ENCODE data around the gene AGMO. TPM values are rescaled to one million over a fixed set of nuclear protein-coding genes. Genes with fewer than 3 reads are reported as not detected.

The AGMO gene
- total RNA-seq, 1 donor from 2014 or later: 0.34 TPM

GRCh38 chr7:15581352-15581951 lies 19.6 kb upstream of the AGMO start:
- Histone ChIP-seq H3K27me3 (ENCODE audit: insufficient read depth, low read length) (no peaks in the 10 kb centered on the region), H2AFZ (ENCODE audit: low read depth, low read length) (no peak overlapping the region), H3K4me1 (ENCODE audit: insufficient read depth, low read length) (no peaks in the 10 kb centered on the region), H3K27ac (ENCODE audit: low read depth, low read length) (no peak overlapping the region), H3K36me3 (ENCODE audit: insufficient read depth, low read length) (no peaks in the 10 kb centered on the region), H3K9ac (ENCODE audit: low read length) (no peak overlapping the region), H3K4me3 (ENCODE audit: insufficient read depth, low read depth, low read length) (no peak overlapping the region), H4K20me1 (ENCODE audit: insufficient read depth, low read length) (no peaks in the 10 kb centered on the region), H3K4me2 (ENCODE audit: low read length) (no peak overlapping the region), H3K9me3 (ENCODE audit: insufficient read depth, low read depth, low read length) (peaks cover 3% of the 10 kb centered on the region), H3K79me2 (ENCODE audit: insufficient read depth, low read length) (no peaks in the 10 kb centered on the region)
- TF ChIP-seq CTCF (IDR thresholded peaks at IDR 0.05; ENCODE audit: insufficient read depth, low read depth, low read length) (no peak), EZH2 (IDR thresholded peaks at IDR 0.05; ENCODE audit: insufficient read depth, low read length) (no peak)
- Mint-ChIP-seq H3K4me3 (ENCODE audit: unreplicated experiment) (no peak overlapping the region), H3K27me3 (ENCODE audit: low read depth, unreplicated experiment) (no peaks in the 10 kb centered on the region), H3K4me1 (ENCODE audit: low read depth, unreplicated experiment) (no peaks in the 10 kb centered on the region), H3K27ac (ENCODE audit: unreplicated experiment) (no peak overlapping the region), H3K9me3 (ENCODE audit: unreplicated experiment) (peaks cover 9% of the 10 kb centered on the region), H3K36me3 (ENCODE audit: low read depth, unreplicated experiment) (peaks cover 2% of the 10 kb centered on the region)
- DNase-seq (ENCODE audit: low read depth) (no peak), FAIRE-seq (no peak)

- H3K27ac Mint-ChIP-seq (ENCODE audit: unreplicated experiment): no peak overlapping the region
- Histone ChIP-seq H3K79me2 (ENCODE audit: insufficient read depth, low read length) (no peaks in the 10 kb centered on the region), H3K36me3 (ENCODE audit: insufficient read depth, low read length) (no peaks in the 10 kb centered on the region), H3K4me2 (ENCODE audit: low read length) (no peak overlapping the region), H3K27me3 (ENCODE audit: insufficient read depth, low read length) (no peaks in the 10 kb centered on the region), H3K9ac (ENCODE audit: low read length) (no peak overlapping the region), H3K4me1 (ENCODE audit: insufficient read depth, low read length) (no peaks in the 10 kb centered on the region), H3K9me3 (ENCODE audit: insufficient read depth, low read depth, low read length) (peaks cover 3% of the 10 kb centered on the region), H4K20me1 (ENCODE audit: insufficient read depth, low read length) (no peaks in the 10 kb centered on the region), H2AFZ (ENCODE audit: low read depth, low read length) (no peak overlapping the region), H3K4me3 (ENCODE audit: insufficient read depth, low read depth, low read length) (no peak overlapping the region), H3K27ac (ENCODE audit: low read depth, low read length) (no peak overlapping the region)
- no peaks in the 10 kb centered on the region for H3K27me3 Mint-ChIP-seq (ENCODE audit: low read depth, unreplicated experiment)
- no peak for TF ChIP-seq EZH2 (IDR thresholded peaks at IDR 0.05; ENCODE audit: insufficient read depth, low read length)
- TF ChIP-seq CTCF (IDR thresholded peaks at IDR 0.05; ENCODE audit: insufficient read depth, low read depth, low read length): no peak
- no peak for FAIRE-seq
- H3K36me3 Mint-ChIP-seq (ENCODE audit: low read depth, unreplicated experiment): peaks cover 2% of the 10 kb centered on the region
- no peak overlapping the region for H3K4me3 Mint-ChIP-seq (ENCODE audit: unreplicated experiment)
- no peaks in the 10 kb centered on the region for H3K4me1 Mint-ChIP-seq (ENCODE audit: low read depth, unreplicated experiment)
- H3K9me3 Mint-ChIP-seq (ENCODE audit: unreplicated experiment): peaks cover 9% of the 10 kb centered on the region
- no peak for DNase-seq (ENCODE audit: low read depth)
Observed at GRCh38 chr7:15580604-15581351, 19.0 kb upstream of the AGMO start.

- Mint-ChIP-seq H3K27me3 (ENCODE audit: low read depth, unreplicated experiment) (no peaks in the 10 kb centered on the region), H3K27ac (ENCODE audit: unreplicated experiment) (no peak overlapping the region), H3K36me3 (ENCODE audit: low read depth, unreplicated experiment) (no peaks in the 10 kb centered on the region), H3K4me3 (ENCODE audit: unreplicated experiment) (no peak overlapping the region), H3K4me1 (ENCODE audit: low read depth, unreplicated experiment) (no peaks in the 10 kb centered on the region), H3K9me3 (ENCODE audit: unreplicated experiment) (no peaks in the 10 kb centered on the region)
- TF ChIP-seq CTCF (IDR thresholded peaks at IDR 0.05; ENCODE audit: insufficient read depth, low read depth, low read length): no peak
- no peak for TF ChIP-seq EZH2 (IDR thresholded peaks at IDR 0.05; ENCODE audit: insufficient read depth, low read length)
- DNase-seq (ENCODE audit: low read depth) (no peak), FAIRE-seq (no peak)
- Histone ChIP-seq H2AFZ (ENCODE audit: low read depth, low read length) (no peak overlapping the region), H3K9ac (ENCODE audit: low read length) (no peak overlapping the region), H3K4me1 (ENCODE audit: insufficient read depth, low read length) (no peaks in the 10 kb centered on the region), H3K27me3 (ENCODE audit: insufficient read depth, low read length) (no peaks in the 10 kb centered on the region), H3K27ac (ENCODE audit: low read depth, low read length) (no peak overlapping the region), H3K9me3 (ENCODE audit: insufficient read depth, low read depth, low read length) (no peaks in the 10 kb centered on the region), H4K20me1 (ENCODE audit: insufficient read depth, low read length) (no peaks in the 10 kb centered on the region), H3K4me3 (ENCODE audit: insufficient read depth, low read depth, low read length) (no peak overlapping the region), H3K36me3 (ENCODE audit: insufficient read depth, low read length) (no peaks in the 10 kb centered on the region), H3K79me2 (ENCODE audit: insufficient read depth, low read length) (no peaks in the 10 kb centered on the region), H3K4me2 (ENCODE audit: low read length) (no peak overlapping the region)
Observed at GRCh38 chr7:15577600-15577999, 15.8 kb upstream of the AGMO start.
